HG03342 (cell line): ENCODE results near the gene CMSS1.
"Not testable (repeated sequence)": the region's sequence is repeated elsewhere in the genome, so short reads cannot be mapped to it uniquely, and the experiment has no call there.

Source experiments
- ATAC-seq: cut with Tn5 transposase; IDR thresholded peaks from one replicate; pipeline ENCODE4 v1.9.1; 2021; ENCODE audit warnings: mild to moderate bottlenecking, moderate library complexity; ENCODE audit not compliant: unreplicated experiment

The CMSS1 gene

GRCh38 chr3:100075196-100075595 lies 257.5 kb downstream of the CMSS1 start:
- ATAC-seq = no peak

GRCh38 chr3:100075851-100076730 lies 258.4 kb downstream of the CMSS1 start:
- no peak for ATAC-seq

GRCh38 chr3:100076731-100077529 lies 259.3 kb downstream of the CMSS1 start:
- ATAC-seq = no peak

GRCh38 chr3:100079328-100079727 lies 261.7 kb downstream of the CMSS1 start:
- ATAC-seq = no peak

GRCh38 chr3:100080573-100080972 lies 262.9 kb downstream of the CMSS1 start:
- ATAC-seq = no peak

- ATAC-seq = no peak
These were observed 263.6 kb downstream of the CMSS1 start for GRCh38 chr3:100081311-100081710.

- ATAC-seq = no peak
These were observed 264.5 kb downstream of the CMSS1 start for GRCh38 chr3:100081986-100082692.

GRCh38 chr3:100082714-100083113 lies 265.1 kb downstream of the CMSS1 start:
- ATAC-seq = no peak

GRCh38 chr3:100083209-100083608 lies 265.5 kb downstream of the CMSS1 start:
- ATAC-seq = no peak

GRCh38 chr3:100084100-100084806 lies 266.6 kb downstream of the CMSS1 start:
- ATAC-seq = no peak

- ATAC-seq = no peak
These were observed 268.7 kb downstream of the CMSS1 start for GRCh38 chr3:100086401-100086800.

- peak; percentile 92 for ATAC-seq
These were observed 269.5 kb downstream of the CMSS1 start for GRCh38 chr3:100087198-100087597.

- no peak for ATAC-seq
These were observed 271.2 kb downstream of the CMSS1 start for GRCh38 chr3:100088735-100089368.

GRCh38 chr3:100089812-100090668 lies 272.4 kb downstream of the CMSS1 start:
- ATAC-seq = peak; percentile 66

- peak; percentile 9 for ATAC-seq
These were observed 273.0 kb downstream of the CMSS1 start for GRCh38 chr3:100090669-100091005.

GRCh38 chr3:100093831-100094230 lies 276.2 kb downstream of the CMSS1 start:
- ATAC-seq = no peak

- ATAC-seq = not testable (repeated sequence)
These were observed 278.6 kb downstream of the CMSS1 start for GRCh38 chr3:100096286-100096685.

GRCh38 chr3:100096866-100097265 lies 279.2 kb downstream of the CMSS1 start:
- no peak for ATAC-seq
